ENCODE measurements around the gene RNU7-1. TPM values are rescaled to one million over a fixed set of nuclear protein-coding genes. Genes with fewer than 3 reads are reported as not detected.

Gene RNU7-1
- total and polyA plus RNA-seq, 9 of the 15 experiments (the other 6 are each of a cell fraction or from before 2014, with no cell fraction given), result not detected

- TF ChIP-seq ZNF395 (CRISPR knock-in tag; IDR thresholded peaks at IDR 0.05) (no peak; the same call in 1 of the 2 replicates), ATF1 (CRISPR knock-in tag; IDR thresholded peaks at IDR 0.05) (no peak), ATF1 (tag; IDR thresholded peaks at IDR 0.05) (no peak; the same call in 1 of the 2 replicates), NFYB (IDR thresholded peaks at IDR 0.05; ENCODE audit: extremely low read depth, insufficient read length) (no peak), GTF2E2 (tag; IDR thresholded peaks at IDR 0.05) (peak; percentile 30; the same call in 1 of the 2 replicates), SUPT5H (IDR thresholded peaks at IDR 0.05) (peak; percentile 61), ESRRA (IDR thresholded peaks at IDR 0.05; ENCODE audit: borderline replicate concordance, low read depth) (peak; percentile 16; the same call in 1 of the 2 replicates), HEY1 (CRISPR knock-in tag; IDR thresholded peaks at IDR 0.05; ENCODE audit: borderline replicate concordance) (no peak), SP1 (CRISPR knock-in tag; IDR thresholded peaks at IDR 0.05) (peak; percentile 41; the same call in 1 of the 2 replicates), E2F8 (IDR thresholded peaks at IDR 0.05; ENCODE audit: low read depth, partially characterized antibody) (peak; percentile 80), RBFOX2 (IDR thresholded peaks at IDR 0.05; ENCODE audit: low read depth, low read length) (peak; percentile 80), LARP7 (IDR thresholded peaks at IDR 0.05) (no peak), POLR2H (tag; IDR thresholded peaks at IDR 0.05; ENCODE audit: low read depth) (peak; percentile 76), ZNF76 (CRISPR knock-in tag; IDR thresholded peaks at IDR 0.05; ENCODE audit: borderline replicate concordance) (no peak), AFF1 (IDR thresholded peaks at IDR 0.05; ENCODE audit: low read depth in 1 of 2, partially characterized antibody in 2 of 2) (peak in 1 of 2 experiments; percentile 39), NCOA1 (IDR thresholded peaks at IDR 0.05; ENCODE audit: low read depth) (peak; percentile 78), ZFP1 (CRISPR knock-in tag; IDR thresholded peaks at IDR 0.05) (no peak), ZNF639 (CRISPR knock-in tag; conservative IDR thresholded peaks at IDR 0.05 in 1 of 2, IDR thresholded peaks at IDR 0.05 in 1 of 2) (peak in 1 of 2 experiments; percentile 61; a peak in 2 of 4 replicates), SLC30A9 (CRISPR knock-in tag; IDR thresholded peaks at IDR 0.05) (no peak)
Observed at GRCh38 chr12:6961695-6962284, 18.2 kb downstream of the RNU7-1 start (continued).

Measured in K562 (cell line).